Heart left ventricle (tissue), 16 donors: ENCODE data around the gene PTPRN2. TPM values are rescaled to one million over a fixed set of nuclear protein-coding genes. Genes with fewer than 3 reads are reported as not detected.
A peak's percentile ranks its signal among the peaks of the same experiment; 100 is the strongest.

Source experiments
- ATAC-seq, 4 donors: fragments of 200-7000 bp; cut with Tn5 transposase; one replicate each; pipeline ENCODE4 v1.9.1; 2020 to 2022; ENCODE audit warnings: moderate library complexity in 4 of 4, mild to moderate bottlenecking in 3 of 4, moderate number of reproducible peaks in 1 of 4
- DNase-seq, 5 donors: peaks; one replicate each; pipeline ENCODE4 v3.0.0-alpha.2; 2020
- H3K27ac ChIP-seq, 12 donors: fragments of 200-600 bp; sonication (generic) in 4 of 12; one replicate each; pipeline versions ENCODE4 v1.5.0 to v1.8.0; 2016 to 2022; ENCODE audit warnings: mild to moderate bottlenecking in 2 of 12
- H3K27me3 ChIP-seq, 9 donors: fragments of 200-600 bp; sonication (generic) in 2 of 9; one replicate each; pipeline versions ENCODE4 v1.5.1 to v1.8.0; 2016 to 2022; ENCODE audit warnings: mild to moderate bottlenecking in 3 of 9
- H3K36me3 ChIP-seq, 9 donors: fragments of 200-600 bp; sonication (generic) in 2 of 9; one replicate each; pipeline versions ENCODE4 v1.5.0 to v1.8.0; 2018 to 2022; ENCODE audit warnings: mild to moderate bottlenecking in 2 of 9
- H3K4me1 ChIP-seq, 12 donors: fragments of 200-600 bp; sonication (generic) in 4 of 12; one replicate each; pipeline versions ENCODE4 v1.5.0 to v1.8.0; 2016 to 2022; ENCODE audit warnings: mild to moderate bottlenecking in 3 of 12
- H3K4me3 ChIP-seq, 12 donors: fragments of 200-600 bp; sonication (generic) in 4 of 12; one replicate each; pipeline versions ENCODE4 v1.5.0 to v1.8.0; 2017 to 2022; ENCODE audit warnings: mild to moderate bottlenecking in 9 of 12, moderate library complexity in 4 of 12
- H3K9me3 ChIP-seq, 12 donors: fragments of 200-600 bp; sonication (generic) in 4 of 12; one replicate each; pipeline versions ENCODE4 v1.5.0 to v1.8.0; 2016 to 2022; ENCODE audit warnings: mild to moderate bottlenecking in 1 of 12
- CTCF ChIP-seq, 12 donors: fragments of 200-600 bp; sonication (generic) in 4 of 12; IDR thresholded peaks; one replicate each; pipeline versions ENCODE4 v1.5.0 to v1.8.0; 2018 to 2022; ENCODE audit warnings: antibody characterized with exemption in 12 of 12, mild to moderate bottlenecking in 5 of 12
- POLR2A ChIP-seq, 2 donors: fragments of 450-650 bp; IDR thresholded peaks; one replicate each; pipeline ENCODE4 v1.6.1; 2017; ENCODE audit warnings: antibody characterized with exemption in 2 of 2, mild to moderate bottlenecking in 2 of 2, moderate library complexity in 2 of 2
- WGBS, 4 donors: extraction: QIAGEN DNeasy Blood & Tissue Kit in 2 of 4; methylation state at CpG; one replicate each; pipeline versions ENCODE4 v1.1.5 to v1.1.7; 2013 to 2018; 5-methylcytosine and 5-hydroxymethylcytosine counted together
- intact Hi-C, 10 donors: fragments of 100-400 bp; cut with DNase I; formaldehyde crosslinking; loops; one replicate each; pipeline versions ENCODE4 v1.11.1 to v1.14.2; 2022
- polyA plus RNA-seq, 2 donors: library from polyadenylated mRNA; stranded (reverse); fragments of 200-250 nt; gene quantifications; one replicate each; pipeline ENCODE4 v1.2.3, GENCODE V29; 2013
- total RNA-seq, 9 donors: library from RNA; depleted of rRNA in 2 of 9; stranded (reverse); fragments of >200 nt in 2 of 9; fragmentation: NEBNext Ultra II Directional in 3 of 9; extraction: Animal tissue kit (Norgen Biotek cat#: 25700) in 3 of 9; gene quantifications; one replicate each; pipeline versions ENCODE4 v1.1.0 to v1.2.4, GENCODE V29; 2016 to 2023
- donor health status: ischemic (EF 13 %, LVEDD 7.1; RV severe dilation, severe dysfunction).
- donor health status: healthy with polysubstance abuse.
- donor health status: DM: no; HTN: yes; CAD: no.
- donor health status: DM: no; HTN: no; CAD: no.
- donor health status: ischemic (EF 25% LVEDD 6.9; RV normal size, moderate dysfunction).
- donor health status: ischemic (EF 25% LVEDD 5.7; RV mildly dilated, moderate dysfunction).
- donor health status: healthy.
- donor health status: DM: yes; HTN: yes; CAD: no.
- donor health status: ischemic (EF 35%, LVEDD 5.7; RV mildly dilated, moderate dysfunction).
- donor health status: nonischemic (EF 11% LVEDD 7.7; RV severe dilation, severe dysfunction).
- donor health status: DM: yes; HTN: yes; CAD: no.
- donor health status: PGD.
- donor health status: ischemic (EF 29% LVEDD 5.4; RV normal size, mild dysfunction).
- donor health status: nonischemic (EF 23%, LVEDD 6.1; RV moderate dilation, normal function).

The PTPRN2 gene
- total and polyA plus RNA-seq, 11 donors, result 0.61 to 2.3 (median 1.3) TPM

DNA sequence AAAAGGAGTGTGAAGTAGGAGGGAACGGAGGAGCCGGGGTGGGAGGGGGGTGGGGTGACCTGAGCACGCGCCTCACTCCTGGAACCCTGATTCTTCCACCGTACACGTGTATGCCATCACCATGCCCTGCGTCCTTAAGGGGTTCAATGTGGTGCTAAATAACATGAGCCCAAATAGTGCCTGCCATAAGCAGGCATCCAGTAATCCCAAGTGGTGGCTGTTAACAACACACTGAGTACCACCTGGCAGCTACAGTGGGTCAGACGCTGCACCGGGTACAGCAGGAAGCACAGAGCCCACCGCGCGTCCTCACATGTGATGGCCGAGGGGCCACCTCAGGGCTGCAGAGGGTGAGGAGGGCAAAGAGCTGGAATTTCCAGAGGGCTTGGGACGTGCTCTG lies 81.9 kb downstream of the PTPRN2 start:
- Histone ChIP-seq H3K9me3 (peaks cover 0 to 14% (median 3%) of the 10 kb centered on the region in 12 donors), H3K4me3 (no peak overlapping the region), H3K27ac (no peak overlapping the region), H3K4me1 (no peaks in the 10 kb centered on the region), H3K36me3 (no peaks in the 10 kb centered on the region), H3K27me3 (peaks cover 0 to 34% (median 0%) of the 10 kb centered on the region in 9 donors)
- 89 to 95% (median 93%) methylated on average over 14 of the region's 14 CpGs for WGBS, 4 donors
- ATAC-seq (no peak), DNase-seq (no peak)
- TF ChIP-seq CTCF (IDR thresholded peaks at IDR 0.05) (no peak), POLR2A (IDR thresholded peaks at IDR 0.05) (no peak)
- intact Hi-C loops, result no loop called here

DNA sequence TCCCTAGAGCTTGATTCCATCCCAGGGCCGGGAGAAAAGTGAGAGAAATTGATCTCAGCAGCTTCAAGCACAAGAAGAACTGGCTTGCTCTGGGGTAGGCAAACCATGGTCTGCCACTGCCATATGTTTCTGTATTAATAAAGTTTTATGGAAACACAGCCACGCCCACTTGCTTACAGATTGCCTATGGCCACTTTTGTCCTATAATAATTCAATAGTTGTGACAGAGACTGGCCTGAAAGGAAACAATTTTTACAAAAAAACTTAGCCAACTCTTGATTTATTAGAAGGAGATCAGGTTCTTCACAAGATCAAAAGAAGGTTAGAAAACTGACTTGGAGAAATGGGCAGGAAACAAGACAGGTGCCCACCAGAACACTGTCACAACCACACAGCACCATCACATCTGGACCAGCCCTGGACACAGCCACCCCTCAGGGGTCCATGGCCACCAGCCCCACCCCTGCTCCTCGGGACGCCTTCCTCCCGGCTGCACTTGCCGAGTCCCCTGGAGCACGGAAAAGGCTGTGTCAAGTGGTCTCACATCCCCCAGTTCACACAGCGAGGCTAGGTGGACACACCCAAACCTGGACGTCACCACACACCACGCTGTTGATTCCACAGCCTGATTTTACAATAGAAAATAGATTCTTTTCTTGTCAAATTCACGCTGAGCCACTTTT lies 85.4 kb downstream of the PTPRN2 start:
- WGBS, 4 donors, result 75 to 79% (median 78%) methylated on average over 11 of the region's 11 CpGs

GRCh38 chr7:158501393-158502067 lies 86.1 kb downstream of the PTPRN2 start:
- H3K27me3 ChIP-seq, result peaks cover 0 to 59% (median 5%) of the 10 kb centered on the region in 9 donors
- H3K4me3 ChIP-seq, result no peak overlapping the region
- no peaks in the 10 kb centered on the region for H3K4me1 ChIP-seq
- H3K27ac ChIP-seq, result no peak overlapping the region
- peaks cover 0 to 13% (median 2%) of the 10 kb centered on the region in 12 donors for H3K9me3 ChIP-seq
- WGBS, 4 donors, result 80 to 88% (median 81%) methylated on average over 26 to 28 of the region's 28 CpGs
- TF ChIP-seq POLR2A (IDR thresholded peaks at IDR 0.05) (no peak), CTCF (IDR thresholded peaks at IDR 0.05) (no peak)
- H3K36me3 ChIP-seq, result no peaks in the 10 kb centered on the region
- ATAC-seq (no peak), DNase-seq (no peak)
- intact Hi-C loops, result no loop called here

More for the DNA sequence above, 85.4 kb downstream of the PTPRN2 start:
- H3K4me1 ChIP-seq, result no peaks in the 10 kb centered on the region
- ATAC-seq (no peak), DNase-seq (no peak)
- intact Hi-C loops, result no loop called here
- H3K4me3 ChIP-seq, result no peak overlapping the region
- H3K27ac ChIP-seq, result no peak overlapping the region
- peaks cover 0 to 13% (median 2%) of the 10 kb centered on the region in 12 donors for H3K9me3 ChIP-seq
- peaks cover 0 to 57% (median 5%) of the 10 kb centered on the region in 9 donors for H3K27me3 ChIP-seq
- TF ChIP-seq POLR2A (IDR thresholded peaks at IDR 0.05), result no peak
- no peak for TF ChIP-seq CTCF (IDR thresholded peaks at IDR 0.05)
- no peaks in the 10 kb centered on the region for H3K36me3 ChIP-seq

DNA sequence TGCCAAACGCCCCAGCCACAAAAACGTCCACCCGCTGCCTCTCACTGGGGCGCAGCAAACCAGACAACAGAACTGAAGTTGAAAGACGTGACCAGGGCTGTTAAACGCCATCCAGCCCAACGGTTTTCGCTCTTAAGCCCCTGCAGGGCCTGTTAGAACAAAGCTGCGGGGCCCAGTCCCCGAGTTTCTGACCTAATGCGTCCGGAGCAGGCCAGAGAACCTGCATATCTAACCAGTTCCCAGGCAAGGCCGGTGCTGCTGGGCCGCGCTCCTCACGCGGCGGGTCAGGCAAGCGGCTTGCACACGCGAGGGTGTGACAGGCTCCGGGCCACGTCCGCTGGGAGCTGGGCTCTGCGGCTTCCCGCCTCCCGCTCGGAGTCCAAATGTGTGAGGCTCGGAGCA lies 87.0 kb downstream of the PTPRN2 start:
- no peak for TF ChIP-seq CTCF (IDR thresholded peaks at IDR 0.05)
- no peak for TF ChIP-seq POLR2A (IDR thresholded peaks at IDR 0.05)
- peak in 1 of 5 donors; percentile 42 for DNase-seq
- peak in 2 of 4 donors; percentile 36 to 39 for ATAC-seq
- H3K4me3 ChIP-seq, result peak overlapping the region in 2 of 12 donors; percentile 4 to 29
- no peaks in the 10 kb centered on the region for H3K4me1 ChIP-seq
- 35 to 61% (median 49%) methylated on average over 6 to 29 of the region's 29 CpGs for WGBS, 4 donors
- no peaks in the 10 kb centered on the region for H3K36me3 ChIP-seq
- H3K27me3 ChIP-seq, result peaks cover 0 to 62% (median 5%) of the 10 kb centered on the region in 9 donors
- peaks cover 0 to 7% (median under 1%) of the 10 kb centered on the region in 12 donors for H3K9me3 ChIP-seq
- no peak overlapping the region for H3K27ac ChIP-seq
- intact Hi-C loops, result no loop called here
